Mesenteric fat pad (tissue), 1 donor: ENCODE measurements around the gene CLDND2. TPM values are rescaled to one million over a fixed set of nuclear protein-coding genes. Genes with fewer than 3 reads are reported as not detected.

ENCODE experiments used
- total RNA-seq: library from RNA; stranded (reverse); fragmentation: NEBNext Ultra II Directional; extraction: Animal tissue kit (Norgen Biotek cat#: 25700); gene quantifications from one replicate; pipeline ENCODE4 v1.2.1, GENCODE V29; 2021
- donor health status: DM: yes; HTN: yes; CAD: no.

Gene CLDND2
- total RNA-seq, 1 donor from 2014 or later: 4.4 TPM

Other genes starting within 250 kb of the CLDND2 start
- 19.0 TPM for gene SIGLEC9, start 244.1 kb downstream of the CLDND2 start, total RNA-seq
- 8.1 TPM for gene SIGLEC7, start 226.7 kb downstream of the CLDND2 start, total RNA-seq
- 18.6 TPM for gene CD33, start 143.9 kb downstream of the CLDND2 start, total RNA-seq
- not detected for gene SIGLECL1, start 117.9 kb downstream of the CLDND2 start, total RNA-seq
- 3.7 TPM for gene IGLON5, start 57.4 kb downstream of the CLDND2 start, total RNA-seq
- 2.4 TPM for gene VSIG10L, start 26.9 kb downstream of the CLDND2 start, total RNA-seq
- 194 TPM for gene ETFB, start 2.6 kb downstream of the CLDND2 start, total RNA-seq
- 3.7 TPM for gene NKG7, start 3.7 kb upstream of the CLDND2 start, total RNA-seq
- not detected for gene LIM2, start 19.0 kb upstream of the CLDND2 start, total RNA-seq
- gene C19orf84, start 21.6 kb upstream of the CLDND2 start, total RNA-seq: not detected
- gene SIGLEC10, start 48.6 kb upstream of the CLDND2 start, total RNA-seq: 5.2 TPM
- 0.39 TPM for gene SIGLEC8, start 89.5 kb upstream of the CLDND2 start, total RNA-seq
- gene CEACAM18, start 109.5 kb upstream of the CLDND2 start, total RNA-seq: not detected
- 1.9 TPM for gene SIGLEC12, start 132.8 kb upstream of the CLDND2 start, total RNA-seq
- 0.58 TPM for gene SIGLEC6, start 162.7 kb upstream of the CLDND2 start, total RNA-seq
- gene ZNF175, start 202.3 kb upstream of the CLDND2 start, total RNA-seq: 8.8 TPM